GM12891 (cell line): Measurements from ENCODE around the gene LYPLAL1.

Source experiments
- POLR2A ChIP-seq: IDR thresholded peaks from 2 replicates; pipeline ENCODE4 v1.6.1; 2011; ENCODE audit warnings: low read depth, low read length, control low read depth
- POLR2AphosphoS5 ChIP-seq: IDR thresholded peaks from 2 replicates; pipeline ENCODE4 v1.6.1; 2011; ENCODE audit warnings: low read depth, low read length, control low read depth
- TAF1 ChIP-seq: IDR thresholded peaks from 2 replicates; pipeline ENCODE4 v1.6.1; 2011; ENCODE audit warnings: low read depth, low read length, control low read depth

DNA sequence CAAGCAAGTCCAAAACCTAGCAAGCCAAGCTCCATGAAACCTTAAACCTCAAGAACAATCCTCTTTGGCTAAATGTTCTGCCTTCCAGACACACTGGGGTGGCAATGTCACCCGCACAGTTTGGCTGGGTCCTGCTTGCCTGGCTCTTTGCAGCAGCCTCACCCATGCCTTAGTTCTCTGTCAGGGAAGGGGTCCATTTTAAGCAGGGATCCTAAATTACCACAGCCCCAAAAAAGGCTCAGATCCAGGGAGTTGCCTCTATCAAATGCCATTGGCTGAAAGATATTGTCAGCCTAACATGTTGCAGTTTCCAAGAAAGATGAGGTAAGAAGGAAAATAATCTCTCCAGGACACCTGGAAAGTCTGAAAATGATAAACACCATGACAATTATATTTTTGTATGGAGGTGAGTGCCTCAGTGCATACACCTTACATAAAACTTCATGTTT, 26.1 kb upstream of the LYPLAL1 start:
- TF ChIP-seq POLR2AphosphoS5 (no peak), POLR2A (no peak), TAF1 (no peak)
